Measurements from ENCODE around the gene OR5V1.
"Not testable (repeated sequence)": the region's sequence is repeated elsewhere in the genome, so short reads cannot be mapped to it uniquely, and the experiment has no call there.

GRCh38 chr6:29349348-29349747 lies 19.3 kb downstream of the OR5V1 start:
- TF ChIP-seq CTCF, EP300, POLR2A (IDR thresholded peaks at IDR 0.05): not testable (repeated sequence)

All from ovary (tissue), 3 donors.